ENCODE measurements around the gene SMC1B.
"Not testable (repeated sequence)": the region's sequence is repeated elsewhere in the genome, so short reads cannot be mapped to it uniquely, and the experiment has no call there.

The SMC1B gene

DNA sequence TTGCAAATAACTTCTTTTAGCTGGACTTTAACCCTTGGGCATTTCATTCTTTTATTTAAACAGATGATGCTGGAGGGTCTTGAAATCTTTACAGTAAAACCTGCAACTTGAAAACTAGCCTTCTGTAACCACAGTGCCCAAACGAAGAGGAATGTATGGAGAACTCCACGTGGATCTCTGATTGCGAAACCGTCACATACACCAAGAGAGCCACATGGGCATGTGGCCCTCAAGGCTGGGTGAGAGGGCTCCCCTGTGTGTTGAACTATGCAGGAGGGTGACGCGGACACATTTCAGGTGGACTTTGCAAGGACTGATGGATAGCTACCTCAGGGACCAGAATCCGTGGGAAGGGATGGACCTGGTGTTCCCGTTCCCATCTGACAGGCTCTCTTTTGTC lies 73.1 kb downstream of the SMC1B start:
- DNase-seq, result no peak

DNA sequence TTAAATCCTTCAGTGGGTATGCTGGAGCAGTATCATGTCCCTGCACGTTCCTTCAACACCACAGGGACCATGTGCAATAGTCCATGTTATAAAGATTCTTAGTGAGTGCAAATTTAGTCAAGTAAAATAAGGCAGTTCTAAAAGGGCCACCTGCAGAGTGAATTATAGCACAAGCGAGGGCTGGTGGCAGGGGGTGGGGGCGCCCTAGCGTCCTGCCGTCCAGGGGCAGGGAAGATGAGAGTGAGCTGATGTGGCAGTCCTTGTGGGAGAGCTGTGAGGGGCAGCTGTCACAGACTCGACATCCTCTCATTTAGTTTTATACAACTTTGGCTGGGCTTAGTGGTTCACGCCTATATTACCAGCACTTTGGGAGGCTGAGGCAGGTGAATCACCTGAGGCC lies 74.6 kb downstream of the SMC1B start:
- DNase-seq, result no peak

DNA sequence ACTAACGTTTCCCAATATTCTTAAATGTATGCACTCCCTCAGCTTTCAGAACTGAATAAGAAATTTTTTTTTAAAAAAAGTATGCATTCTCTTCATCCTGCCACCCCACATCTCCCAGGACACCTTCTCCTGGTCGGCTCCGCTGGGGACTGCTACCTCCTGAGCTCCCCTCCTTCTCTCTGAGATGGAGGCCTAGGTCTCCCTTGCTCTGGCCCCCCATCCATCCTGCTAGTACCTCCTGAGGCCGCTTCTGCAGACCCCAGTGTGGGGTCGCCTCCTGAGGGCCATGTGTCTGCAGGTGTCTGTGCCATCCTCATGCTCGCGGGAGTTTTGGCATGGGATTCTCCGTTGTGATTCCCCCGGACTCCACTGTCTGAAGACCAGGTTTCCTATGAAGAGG lies 75.9 kb downstream of the SMC1B start:
- DNase-seq, result no peak

DNA sequence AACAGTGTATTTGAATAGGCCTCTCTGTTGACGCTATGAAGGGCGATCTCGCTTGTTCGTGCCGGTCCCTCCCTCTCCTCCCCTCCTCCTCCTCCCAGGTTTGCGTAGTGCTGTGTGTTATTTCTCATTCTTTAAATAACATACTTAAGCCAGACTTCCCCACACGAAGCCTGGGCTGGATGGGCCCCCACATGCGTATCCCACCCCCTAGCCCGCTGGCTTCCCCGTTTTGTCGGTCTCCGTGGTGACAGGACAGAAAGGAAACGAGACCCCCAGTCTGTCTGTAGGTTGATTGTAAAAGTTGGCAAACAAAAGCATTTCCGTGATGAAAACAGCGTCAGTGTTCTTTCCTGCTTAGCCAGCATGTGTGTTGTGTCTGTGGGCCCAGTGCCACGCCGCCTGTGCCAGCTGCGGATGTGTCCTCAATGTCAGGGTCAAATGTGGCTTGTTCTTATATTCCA lies 76.4 kb downstream of the SMC1B start:
- no peak for DNase-seq

DNA sequence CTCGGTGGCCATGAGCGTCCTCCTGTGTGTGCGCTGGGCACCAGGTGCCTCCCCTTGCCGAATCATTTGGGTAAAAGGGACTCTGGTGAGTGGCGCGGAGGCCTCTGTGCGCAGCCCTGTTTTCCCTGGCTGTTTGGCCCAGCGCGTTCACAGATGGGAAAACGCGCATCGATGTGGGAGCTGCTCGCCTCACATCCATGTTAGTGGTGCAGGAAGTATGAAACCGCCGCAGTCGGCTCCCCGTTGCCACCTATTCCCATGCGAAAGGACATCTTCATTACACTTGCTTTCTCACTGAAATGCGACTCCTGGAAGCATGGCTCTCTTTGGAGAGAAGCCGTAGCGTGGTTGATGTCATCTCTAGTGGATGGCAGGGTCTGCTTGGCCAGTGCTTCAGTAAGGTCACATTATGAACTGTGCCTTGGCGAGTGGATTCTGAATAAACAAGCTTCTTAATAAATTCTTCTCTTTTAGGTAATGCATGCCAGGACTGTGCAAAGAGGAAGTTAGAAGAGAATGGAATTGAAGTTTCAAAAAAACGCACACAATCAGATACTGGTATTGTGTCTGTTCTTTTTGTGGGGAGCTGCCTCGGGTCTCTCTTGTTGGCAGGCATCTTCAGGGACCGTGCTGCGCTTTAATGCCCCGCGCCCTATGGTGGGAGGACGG lies 77.4 kb downstream of the SMC1B start:
- no peak for DNase-seq

DNA sequence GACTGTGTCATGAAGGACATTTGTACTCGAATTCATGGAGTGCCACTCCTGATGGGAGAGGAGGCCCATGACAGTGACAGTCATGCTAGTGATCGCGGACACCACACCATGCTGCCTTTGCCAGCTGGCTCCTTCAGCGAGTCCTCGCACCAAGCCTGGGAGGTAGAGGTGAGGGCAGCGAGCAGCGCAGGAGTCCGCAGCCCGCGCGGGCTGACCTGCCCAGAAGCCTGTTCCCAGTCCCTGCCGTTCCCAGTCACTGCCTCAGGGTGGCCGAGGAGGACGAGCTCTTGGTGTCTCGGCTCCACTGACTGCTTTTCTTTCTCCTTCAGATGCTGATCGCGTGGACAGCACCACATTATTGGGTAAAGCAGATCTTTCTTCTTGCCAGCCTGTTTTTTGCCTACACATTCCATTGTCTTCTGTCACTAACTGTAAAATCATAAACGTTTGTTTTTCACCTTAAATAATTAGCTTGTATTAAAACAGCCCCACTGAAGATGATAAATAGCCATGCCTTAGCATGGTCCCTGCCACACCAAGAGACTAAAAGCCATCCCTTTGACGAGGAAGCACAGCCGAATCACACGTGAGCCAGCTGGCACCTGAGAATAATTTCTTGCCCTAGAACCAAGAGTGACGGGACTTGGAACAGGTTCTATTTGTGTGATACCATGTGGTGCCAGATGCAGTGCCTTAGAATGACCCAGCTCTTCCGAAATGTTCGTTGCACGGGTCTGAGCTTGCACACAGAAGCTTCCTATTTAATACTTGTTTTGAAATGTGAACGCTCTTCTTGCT lies 78.2 kb downstream of the SMC1B start:
- DNase-seq, result no peak

DNA sequence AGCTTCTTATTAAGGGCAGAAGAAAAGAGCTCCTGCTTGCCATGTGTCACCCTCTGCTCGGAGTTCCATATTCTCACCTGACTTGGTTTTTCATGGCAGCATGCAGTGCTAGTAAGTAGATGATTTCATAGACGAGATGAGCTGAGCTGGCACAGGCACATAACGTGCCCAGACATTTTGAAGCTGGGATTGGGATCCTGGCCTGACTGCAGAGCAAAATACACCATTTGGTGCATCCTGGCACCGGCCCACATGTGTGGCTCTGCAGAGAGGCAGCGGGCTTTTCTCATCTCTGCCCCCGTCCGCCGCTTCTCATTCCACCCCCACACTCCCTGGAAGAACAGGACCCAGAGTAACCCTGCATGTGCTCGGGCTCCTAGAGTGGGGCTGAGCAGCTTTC lies 78.9 kb downstream of the SMC1B start:
- DNase-seq, result no peak

DNA sequence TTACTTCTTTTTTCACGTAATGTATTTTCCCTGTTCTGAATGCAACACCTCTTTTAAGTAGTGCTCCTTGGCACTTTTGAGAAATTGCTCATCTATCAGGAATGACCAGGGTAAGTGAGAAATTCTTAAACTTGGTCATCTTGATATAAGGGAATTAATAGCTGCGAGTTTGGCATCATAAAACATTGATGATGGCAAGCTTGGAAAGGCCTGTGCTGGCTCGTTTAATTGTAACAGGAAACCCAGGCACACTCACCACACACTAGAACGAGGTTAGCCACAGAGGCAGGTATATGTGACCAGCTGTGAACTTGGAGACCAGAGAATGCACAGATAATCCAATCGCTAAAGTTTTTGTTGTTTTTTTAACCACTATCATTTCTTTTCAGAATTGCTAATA lies 79.3 kb downstream of the SMC1B start:
- DNase-seq, result no peak

DNA sequence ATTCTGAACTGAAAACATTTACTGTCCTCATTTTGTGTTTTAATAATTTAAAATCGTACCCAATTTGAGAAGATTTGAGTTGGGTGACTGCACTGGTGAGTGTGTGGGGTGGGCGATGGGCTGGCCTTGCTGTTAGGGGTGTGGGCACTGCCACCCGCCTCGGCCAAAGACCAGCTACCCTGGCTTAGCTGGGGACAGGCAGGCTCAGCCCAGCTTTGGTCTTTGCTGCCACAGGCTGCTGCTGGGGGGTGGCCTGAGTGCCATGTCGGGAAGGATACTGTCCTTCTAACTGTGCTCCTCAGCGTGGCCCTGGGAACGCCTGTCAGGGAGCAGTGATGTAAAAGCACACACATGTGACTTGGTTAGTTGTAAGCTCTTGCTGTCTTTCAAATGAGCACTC lies 81.4 kb downstream of the SMC1B start:
- DNase-seq, result no peak

DNA sequence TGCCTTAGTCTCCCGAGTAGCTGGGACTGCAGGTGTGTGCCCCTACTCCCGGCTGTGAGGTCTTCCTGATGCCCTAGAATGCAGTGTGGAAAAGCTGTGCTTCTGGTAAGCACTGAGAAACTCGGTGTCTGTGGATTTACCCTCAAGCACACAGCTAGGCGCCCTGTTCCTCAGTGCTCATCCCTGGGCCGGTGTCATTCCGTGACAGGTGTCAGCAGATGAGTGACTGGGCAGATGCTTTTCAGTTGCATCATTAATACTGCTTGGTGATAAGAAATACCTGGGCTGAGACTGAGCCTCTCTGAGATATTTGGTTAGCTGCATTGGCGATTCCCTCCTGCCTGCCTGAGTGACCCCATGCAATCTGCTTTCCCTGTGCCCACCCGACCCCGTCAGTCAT lies 81.9 kb downstream of the SMC1B start:
- DNase-seq, result no peak

DNA sequence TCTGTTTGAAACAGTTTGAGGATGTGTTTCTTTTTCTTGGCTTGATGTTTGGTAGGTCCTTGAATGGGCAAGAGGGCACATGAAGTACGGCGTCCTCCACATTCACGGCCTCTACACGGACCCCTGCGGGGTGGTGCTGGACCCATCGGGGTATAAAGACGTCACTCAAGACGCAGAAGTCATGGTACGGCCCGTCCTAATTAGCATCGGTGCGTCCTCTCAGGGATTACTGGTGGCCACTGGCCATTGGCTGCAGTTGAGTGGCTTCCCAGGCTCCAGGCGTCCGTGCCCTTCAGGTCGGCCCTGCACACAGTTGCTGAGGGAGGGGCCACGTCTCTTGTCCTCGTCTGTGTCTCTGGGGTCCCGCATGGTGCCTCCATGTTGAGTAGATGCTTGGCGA lies 82.9 kb downstream of the SMC1B start:
- no peak for DNase-seq

DNA sequence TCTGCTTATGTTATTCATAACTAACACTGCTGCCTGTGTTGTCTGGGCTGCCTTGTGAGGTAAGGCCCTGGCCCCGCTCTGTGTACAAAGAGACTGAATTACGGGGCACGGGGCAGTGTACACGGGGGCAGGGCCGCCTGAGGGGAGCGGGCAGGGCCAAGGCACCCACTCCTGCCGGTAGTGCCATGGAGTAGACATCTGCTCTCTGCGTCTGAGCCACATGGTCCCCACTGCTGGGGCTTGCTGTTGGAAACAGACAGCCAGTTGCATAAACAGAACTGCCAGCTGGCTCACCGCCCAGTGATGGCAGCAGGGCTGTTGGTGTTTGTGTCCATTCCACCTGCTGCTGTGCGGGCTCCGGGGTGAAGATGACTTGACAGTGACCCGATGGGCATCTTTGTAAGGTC lies 83.9 kb downstream of the SMC1B start:
- no peak for DNase-seq

DNA sequence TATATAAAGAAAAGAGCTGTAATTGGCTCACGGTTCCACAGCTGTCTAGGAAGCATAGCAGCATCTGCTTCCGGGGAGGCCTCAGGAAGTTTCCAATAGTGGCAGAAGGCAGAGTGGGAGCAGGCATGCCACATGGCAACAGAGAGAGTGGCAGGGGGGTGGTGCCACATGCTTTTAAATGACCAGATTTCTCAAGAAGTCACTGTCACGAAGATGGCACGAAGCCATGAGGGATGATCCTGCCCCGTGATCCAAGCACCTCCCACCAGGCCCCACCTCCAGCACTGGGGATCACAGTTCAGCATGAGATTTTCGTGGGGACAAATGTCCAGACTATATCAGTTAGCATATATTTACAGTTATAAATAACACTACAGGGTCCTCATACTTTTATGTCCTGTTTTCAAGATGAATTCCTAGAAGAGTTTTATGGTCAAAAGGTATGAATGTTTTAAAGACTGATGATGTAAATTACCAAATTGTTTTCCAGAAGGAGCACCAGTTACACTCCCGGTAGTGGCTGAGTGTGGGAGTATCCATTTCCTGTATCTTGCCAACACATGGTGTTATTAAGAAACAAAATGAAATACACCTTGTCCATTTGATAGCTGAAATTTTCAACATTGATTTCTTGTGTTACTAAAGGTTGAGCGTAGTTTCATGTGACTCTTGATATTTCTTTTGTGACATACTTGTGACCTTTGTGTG lies 84.4 kb downstream of the SMC1B start:
- no peak for DNase-seq

DNA sequence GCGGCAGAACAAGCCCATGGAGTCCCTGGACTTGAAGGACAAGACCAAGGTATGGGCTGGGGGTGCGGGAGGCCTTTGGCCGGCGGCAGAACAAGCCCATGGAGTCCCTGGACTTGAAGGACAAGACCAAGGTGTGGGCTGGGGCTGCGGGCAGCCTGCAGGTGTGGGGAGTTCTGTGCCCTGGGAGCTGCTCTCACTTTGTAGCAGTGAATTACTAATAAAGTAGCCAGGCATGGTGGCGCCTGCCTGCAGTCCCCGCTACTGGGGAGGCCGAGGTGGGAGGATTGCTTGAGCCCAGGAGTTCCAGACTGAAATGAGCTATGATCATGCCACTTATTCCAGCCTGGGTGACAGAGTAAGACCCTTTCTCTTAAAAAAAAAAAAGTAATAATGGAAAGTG lies 85.1 kb downstream of the SMC1B start:
- DNase-seq, result not testable (repeated sequence)

DNA sequence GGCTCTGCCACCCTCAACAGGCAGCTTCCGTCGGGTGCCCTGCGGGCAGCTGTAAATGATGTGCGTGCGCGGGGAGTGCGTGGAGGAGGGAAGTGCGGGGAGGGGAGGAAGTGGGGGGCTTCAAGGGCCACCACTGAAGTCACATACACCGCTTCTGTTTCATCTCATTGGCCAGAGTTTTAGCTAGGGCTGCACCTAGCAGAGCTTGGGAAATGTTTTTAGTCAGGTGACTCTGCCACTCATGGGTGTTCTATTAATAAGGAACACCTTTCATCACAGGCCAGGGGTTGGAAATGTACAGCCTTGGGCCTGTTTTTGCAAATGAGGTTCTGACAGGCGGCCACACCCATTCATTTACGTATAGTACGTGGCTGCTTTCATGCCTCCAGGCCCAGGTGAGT lies 89.1 kb downstream of the SMC1B start:
- DNase-seq, result no peak

DNA sequence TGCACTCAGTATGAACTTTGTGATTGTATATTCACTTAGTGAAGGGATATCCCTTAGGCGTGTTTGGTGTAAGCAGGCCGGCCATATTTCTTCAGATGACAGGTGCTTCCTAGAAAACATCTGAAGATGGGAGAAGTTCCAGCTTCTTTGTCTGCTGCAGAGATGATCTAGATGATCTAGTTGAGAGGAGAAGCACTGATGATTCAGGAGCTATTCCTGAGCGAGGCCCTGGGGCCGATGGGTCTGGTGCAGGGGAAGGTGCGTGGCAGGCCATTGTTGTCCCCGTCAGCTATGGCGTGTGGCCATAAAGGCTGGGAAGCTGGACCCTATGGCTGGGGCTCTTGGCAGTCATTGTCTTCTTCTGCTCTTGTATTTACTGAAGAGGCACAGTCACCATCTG lies 89.7 kb downstream of the SMC1B start:
- no peak for DNase-seq

DNA sequence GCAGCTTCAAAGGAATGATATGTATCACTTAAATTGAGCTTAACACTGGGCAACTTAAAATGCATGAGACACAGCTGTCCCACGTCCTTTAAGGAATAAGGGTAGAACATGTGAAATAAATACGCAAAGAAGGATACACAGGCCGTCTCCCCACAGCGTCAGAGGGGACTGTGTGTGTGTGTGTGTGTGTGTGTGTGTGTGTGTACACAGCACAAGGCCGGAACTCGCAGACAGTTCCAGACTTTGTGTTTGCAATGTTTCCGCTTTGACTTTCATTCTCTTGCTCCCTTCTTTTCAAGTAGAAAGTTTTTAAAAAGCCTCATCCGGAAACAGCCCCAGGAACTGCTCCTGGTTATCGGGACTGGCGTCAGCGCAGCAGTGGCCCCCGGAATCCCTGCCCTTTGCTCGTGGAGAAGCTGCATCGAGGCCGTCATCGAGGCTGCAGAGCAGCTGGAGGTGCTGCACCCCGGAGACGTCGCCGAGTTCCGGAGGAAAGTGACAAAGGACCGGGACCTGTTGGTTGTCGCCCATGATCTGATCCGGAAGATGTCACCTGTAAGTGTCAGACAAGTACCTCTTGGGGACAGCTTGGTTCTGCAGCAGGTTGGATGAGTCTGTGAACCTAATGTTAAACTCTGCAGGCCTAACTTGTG lies 90.4 kb downstream of the SMC1B start:
- DNase-seq, result no peak

DNA sequence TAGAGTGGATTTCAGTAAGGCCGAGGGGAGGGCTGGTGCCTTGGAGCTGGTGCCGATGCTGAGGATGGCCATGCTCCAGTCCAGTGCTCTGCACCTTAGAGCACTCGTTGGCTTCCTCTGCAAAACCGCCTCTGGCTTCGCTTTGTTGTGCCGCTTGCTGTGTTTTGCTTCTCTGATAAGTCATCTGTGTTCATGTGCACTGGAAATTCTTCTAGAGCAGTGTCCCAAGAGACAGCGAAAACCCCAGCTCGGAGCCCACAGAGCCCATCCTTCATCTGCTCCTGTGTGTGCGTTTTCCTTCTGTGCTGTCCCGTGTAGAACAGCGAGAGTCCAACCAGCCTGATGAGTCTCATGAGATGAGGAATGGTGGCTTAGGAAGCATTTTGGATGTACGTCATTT lies 91.6 kb downstream of the SMC1B start:
- no peak for DNase-seq

DNA sequence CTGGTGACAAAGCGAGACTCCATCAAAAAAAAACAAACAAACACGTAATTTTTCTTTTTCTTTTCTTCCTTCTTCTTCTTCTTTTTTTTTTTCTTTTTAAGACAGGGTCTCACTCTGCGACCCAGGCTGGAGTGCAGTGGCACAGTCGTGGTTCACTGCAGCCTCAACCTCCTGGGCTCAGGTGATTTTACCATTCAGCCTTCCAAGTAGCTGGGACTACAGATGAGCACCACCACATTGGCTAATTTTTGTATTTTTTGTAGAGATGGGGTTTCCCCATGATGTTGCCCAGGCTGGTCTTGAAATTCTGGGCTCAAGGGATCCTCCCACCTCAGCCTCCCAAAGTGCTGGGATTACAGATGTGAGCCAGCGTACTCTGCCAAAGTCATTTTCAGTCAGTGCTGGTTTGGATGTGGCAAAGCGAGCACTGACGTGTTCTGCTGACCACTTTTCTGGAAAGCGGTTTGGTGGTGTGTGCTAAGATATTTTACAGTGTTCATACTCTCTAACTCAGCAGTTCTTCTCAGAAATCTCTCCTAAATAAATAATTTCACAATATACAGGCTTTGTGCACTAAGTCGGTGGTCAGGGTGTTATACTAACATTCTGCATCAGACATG lies 92.9 kb downstream of the SMC1B start:
- no peak for DNase-seq

DNA sequence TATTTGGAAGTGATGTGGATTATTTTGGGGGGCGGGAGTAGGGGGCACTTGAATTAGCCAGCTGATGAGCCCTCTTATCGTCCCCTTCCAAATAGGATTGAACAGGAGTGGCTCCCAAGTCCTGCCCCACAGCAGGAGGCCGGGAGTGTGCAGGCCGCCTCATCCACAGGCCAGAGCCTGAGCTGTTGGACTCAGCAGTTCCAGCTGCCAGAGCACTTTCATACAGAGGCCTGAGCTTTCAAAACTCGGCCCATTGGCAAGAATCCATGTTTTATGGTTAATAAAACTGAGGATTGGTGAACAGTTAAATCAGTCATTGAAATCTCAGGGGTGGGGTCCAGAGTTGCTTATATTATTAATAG lies 94.1 kb downstream of the SMC1B start:
- no peak for DNase-seq

DNA sequence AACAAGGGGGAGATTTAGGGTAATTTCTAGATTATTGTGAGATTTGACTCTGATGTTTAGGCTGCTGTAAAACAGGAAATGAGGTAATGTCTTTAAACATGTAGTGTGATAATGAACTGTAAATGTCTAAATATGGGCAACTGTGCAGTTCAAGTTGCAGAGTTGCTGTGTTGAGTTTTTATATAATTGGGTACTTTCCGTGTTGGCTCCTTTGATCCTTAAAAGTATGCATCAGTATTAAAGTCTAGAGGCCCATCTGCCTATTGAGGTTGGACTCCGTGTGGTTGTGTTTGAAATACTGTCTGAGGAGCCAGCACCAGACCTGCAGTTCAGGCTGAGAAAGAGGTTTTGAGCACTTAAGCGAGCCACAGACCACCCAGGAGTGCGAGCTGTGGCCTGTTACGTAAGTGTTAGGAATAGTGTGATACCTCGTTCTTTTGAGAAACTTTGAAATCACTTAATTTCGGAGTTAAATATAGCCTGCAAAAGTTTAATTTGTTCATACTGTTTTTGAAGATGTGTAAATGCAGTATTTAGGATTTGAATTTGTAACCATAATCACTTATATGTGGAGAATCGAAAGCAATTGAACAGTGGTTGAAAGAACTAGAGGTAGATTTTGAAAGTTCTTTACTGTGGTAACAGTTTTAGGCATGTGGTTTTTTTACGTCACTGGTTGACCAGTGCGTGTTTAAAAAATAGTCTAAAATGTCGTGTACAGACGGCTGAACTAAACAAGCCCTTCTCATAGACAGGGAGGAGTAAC lies 94.7 kb downstream of the SMC1B start:
- peak; percentile 87 for DNase-seq

DNA sequence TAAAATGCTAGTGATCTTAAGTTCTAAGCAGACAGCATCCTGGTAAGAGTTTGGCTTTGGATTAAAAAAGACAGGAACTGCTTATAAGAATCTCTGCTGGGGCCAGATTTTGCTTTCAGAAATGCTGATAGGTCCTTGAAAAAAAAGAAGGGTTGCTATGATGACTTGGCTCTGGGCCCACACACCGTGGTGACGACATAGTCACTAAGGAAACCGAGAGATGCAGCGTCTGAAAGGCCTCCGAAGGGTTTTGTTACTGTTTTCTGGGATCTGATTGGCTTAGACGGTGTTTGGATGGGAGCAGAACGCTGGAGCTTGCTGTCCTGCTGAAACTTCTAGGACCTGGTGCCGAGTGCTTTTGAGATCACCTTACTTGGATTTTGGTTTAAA lies 95.2 kb downstream of the SMC1B start:
- peak; percentile 96 for DNase-seq
